Measurements from ENCODE around the gene EEF1AKMT3.

EEF1AKMT3 gene

DNA sequence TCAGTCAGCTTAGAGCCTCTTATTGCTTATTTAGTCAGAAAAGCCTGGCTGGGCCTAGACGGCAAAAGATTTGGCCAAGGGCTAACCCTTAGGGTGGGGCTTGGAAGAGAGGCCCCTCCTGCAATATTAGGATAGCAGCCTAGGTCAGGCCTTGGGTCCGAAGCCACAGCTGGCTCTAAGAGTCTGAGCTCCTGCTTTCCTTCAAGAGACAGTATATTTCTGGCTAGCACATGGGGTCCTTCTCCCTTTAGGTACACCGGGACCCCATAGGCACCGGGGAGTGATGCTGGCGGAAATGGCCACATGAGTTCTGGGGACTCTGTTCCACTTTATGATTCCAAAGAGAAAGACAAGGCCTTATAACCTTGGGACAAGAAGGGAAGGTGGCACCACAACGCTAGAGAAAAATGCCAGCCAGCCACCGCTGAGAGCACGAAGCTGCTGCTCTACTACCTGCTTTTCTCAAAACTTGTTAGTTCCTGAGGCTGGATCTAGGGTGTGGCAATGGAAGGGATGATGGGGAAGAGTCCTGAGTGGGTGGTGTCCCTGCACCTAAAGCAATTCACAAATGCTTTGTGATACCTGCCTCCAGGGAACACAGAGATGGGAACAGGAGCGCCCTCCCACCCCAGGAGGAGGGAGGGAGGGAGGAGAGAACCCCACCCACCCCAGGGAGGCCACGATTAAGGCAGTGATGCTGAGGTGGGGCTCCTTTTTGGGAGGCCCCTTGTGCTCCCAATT is 49.2 kb downstream of the EEF1AKMT3 start:
- DNase-seq, result no peak

DNA sequence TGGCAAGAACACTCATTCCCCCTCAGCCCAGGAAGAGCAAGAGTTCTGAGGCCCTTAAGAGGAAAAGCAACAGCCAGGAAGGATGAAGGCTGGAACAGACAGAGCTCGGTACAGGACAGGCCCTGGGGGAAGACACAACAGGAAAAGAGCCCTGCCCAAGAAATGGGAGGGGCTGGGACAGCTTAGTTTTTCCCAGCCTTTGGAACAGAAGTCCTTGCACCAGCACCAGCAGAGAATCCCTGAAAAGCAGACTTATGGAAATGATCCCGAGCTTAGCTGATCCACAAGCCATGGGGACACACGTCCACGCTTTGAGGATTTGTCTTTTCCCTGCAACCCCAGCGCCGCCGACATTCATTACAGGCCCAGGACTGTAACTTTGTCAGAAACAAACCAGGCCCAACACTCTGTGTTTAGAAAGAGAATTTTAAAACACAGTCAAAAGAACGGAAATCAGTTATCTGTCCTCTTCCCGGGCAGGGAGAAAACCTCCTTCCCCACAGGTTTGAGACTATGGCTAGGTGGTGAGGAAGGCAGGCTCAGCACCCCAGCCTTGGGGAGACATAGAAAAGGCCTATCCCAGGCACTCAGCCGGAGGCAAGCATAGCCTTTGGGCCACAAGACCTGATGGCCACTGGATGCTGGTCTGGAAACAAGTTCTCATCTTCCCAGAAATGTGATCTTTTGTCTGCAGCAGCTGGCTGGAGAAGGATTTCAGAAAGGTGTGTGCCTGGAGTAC is 50.1 kb downstream of the EEF1AKMT3 start:
- DNase-seq, result no peak

GRCh38 chr12:57823131-57823907 is 50.9 kb downstream of the EEF1AKMT3 start:
- no peak for DNase-seq

GRCh38 chr12:57823908-57824640 is 51.7 kb downstream of the EEF1AKMT3 start:
- no peak for DNase-seq

- DNase-seq, result no peak
These were observed 53.0 kb downstream of the EEF1AKMT3 start for GRCh38 chr12:57825451-57825850.

- no peak for DNase-seq
These were observed 54.0 kb downstream of the EEF1AKMT3 start for GRCh38 chr12:57826400-57826799.

DNA sequence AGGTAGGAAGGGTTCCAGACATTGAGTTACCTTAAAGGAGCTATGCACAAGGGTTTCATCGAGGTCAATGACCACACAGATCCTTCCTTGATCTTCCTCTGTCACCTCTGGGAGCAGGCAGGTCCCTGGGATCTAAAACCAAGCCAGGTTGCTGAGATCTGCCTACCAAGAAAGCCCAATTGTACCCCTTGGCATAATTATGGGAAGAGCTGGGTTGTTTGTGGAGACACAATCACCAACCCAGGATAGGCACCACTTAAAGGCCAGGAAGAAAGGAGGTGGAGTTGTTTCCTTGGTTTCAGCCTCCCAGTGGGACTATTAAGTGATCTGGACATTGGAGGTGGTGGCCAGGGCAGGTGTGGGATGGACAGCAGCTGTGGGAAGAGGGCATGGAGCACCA is 54.6 kb downstream of the EEF1AKMT3 start:
- DNase-seq, result no peak

DNA sequence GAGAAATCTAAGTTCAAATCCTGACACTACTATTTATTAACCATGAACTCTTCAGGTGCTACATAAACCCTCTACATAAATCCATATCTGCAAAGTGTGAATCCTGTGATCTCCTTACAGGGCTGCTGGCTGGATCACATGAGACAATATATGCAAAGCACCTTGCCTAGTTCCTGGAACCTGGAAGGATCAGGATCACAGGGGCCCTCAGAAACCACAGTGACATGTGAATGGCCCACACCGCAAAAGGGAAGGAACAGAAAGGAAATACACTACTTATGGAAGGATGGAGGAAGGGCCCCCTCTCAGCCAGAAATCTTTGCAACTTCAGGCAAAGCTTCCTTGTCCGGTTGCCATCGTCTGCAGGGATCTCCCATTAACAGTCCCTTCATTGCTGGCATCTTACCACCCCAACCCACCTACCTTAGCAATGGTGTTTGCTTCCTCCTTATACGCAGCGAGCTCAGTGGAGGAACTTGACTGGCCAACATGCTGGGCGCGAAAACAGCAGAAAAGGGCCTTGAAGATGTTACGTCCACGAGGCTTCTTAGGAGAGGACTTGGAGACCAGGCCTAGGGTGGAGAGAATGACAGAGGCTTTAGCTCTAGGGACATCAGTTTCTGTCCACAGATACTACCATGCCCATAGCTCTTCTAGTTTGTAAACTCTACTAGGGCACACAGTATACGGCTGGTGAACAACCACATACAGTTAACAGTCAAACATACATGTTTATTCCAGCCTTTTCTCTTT is 56.8 kb downstream of the EEF1AKMT3 start:
- no peak for DNase-seq

DNA sequence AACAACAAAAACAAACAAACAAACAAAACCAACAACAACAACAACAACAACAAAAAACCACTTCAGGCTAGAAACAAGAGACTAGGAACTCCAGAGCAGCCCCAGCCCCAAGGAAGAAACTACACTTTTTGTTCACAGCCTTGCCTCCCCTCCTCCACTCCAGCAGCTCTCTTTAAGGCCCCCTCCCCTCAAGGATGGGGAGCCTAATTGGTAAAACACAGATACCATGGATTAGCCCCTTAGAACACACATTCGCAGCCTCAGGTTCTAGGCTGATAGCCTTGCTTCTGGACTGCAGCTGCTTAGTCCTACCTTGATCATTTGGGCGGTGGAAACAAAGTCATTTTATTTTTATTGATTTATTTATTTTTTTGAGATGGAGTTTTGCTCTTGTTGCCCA is 58.0 kb downstream of the EEF1AKMT3 start:
- DNase-seq, result no peak
